ENCODE data around the gene PAF1.

Gene PAF1

GRCh38 chr19:39417463-39418181, 26.7 kb upstream of the PAF1 start:
- DNase-seq (ENCODE audit: low read depth, low spot score), result no peak

GRCh38 chr19:39416152-39417120, 25.5 kb upstream of the PAF1 start:
- no peak for DNase-seq (ENCODE audit: low read depth, low spot score)

- no peak for DNase-seq (ENCODE audit: low read depth, low spot score)
Observed at GRCh38 chr19:39415111-39416046, 24.5 kb upstream of the PAF1 start.

GRCh38 chr19:39413911-39414608, 23.2 kb upstream of the PAF1 start:
- DNase-seq (ENCODE audit: low read depth, low spot score), result no peak

GRCh38 chr19:39413272-39413910, 22.5 kb upstream of the PAF1 start:
- DNase-seq (ENCODE audit: low read depth, low spot score), result no peak

- no peak for DNase-seq (ENCODE audit: low read depth, low spot score)
Observed at GRCh38 chr19:39412867-39413271, 22.0 kb upstream of the PAF1 start.

GRCh38 chr19:39412100-39412866, 21.4 kb upstream of the PAF1 start, which contains the start of gene PLEKHG2:
TSS of gene PLEKHG2 (plus strand) at chr19:39412669. CDS start at chr19:39414087, 1,418 bp downstream.
- peak; percentile 100 for DNase-seq (ENCODE audit: low read depth, low spot score)

- DNase-seq (ENCODE audit: low read depth, low spot score), result no peak
Observed at GRCh38 chr19:39411832-39412099, 20.9 kb upstream of the PAF1 start.

- DNase-seq (ENCODE audit: low read depth, low spot score), result peak; percentile 29
Observed at GRCh38 chr19:39411081-39411831, 20.4 kb upstream of the PAF1 start.

- DNase-seq (ENCODE audit: low read depth, low spot score), result no peak
Observed at GRCh38 chr19:39410831-39411080, 19.9 kb upstream of the PAF1 start.

GRCh38 chr19:39410017-39410830, 19.3 kb upstream of the PAF1 start:
- peak; percentile 67 for DNase-seq (ENCODE audit: low read depth, low spot score)

GRCh38 chr19:39409208-39410016, 18.5 kb upstream of the PAF1 start:
- peak; percentile 87 for DNase-seq (ENCODE audit: low read depth, low spot score)

GRCh38 chr19:39408392-39409207, 17.7 kb upstream of the PAF1 start:
- no peak for DNase-seq (ENCODE audit: low read depth, low spot score)

- no peak for DNase-seq (ENCODE audit: low read depth, low spot score)
Observed at GRCh38 chr19:39407660-39408391, 16.9 kb upstream of the PAF1 start.

- no peak for DNase-seq (ENCODE audit: low read depth, low spot score)
Observed at GRCh38 chr19:39407410-39407659, 16.4 kb upstream of the PAF1 start.

- DNase-seq (ENCODE audit: low read depth, low spot score), result peak; percentile 70
Observed at GRCh38 chr19:39406656-39407409, 15.9 kb upstream of the PAF1 start, which contains the start of gene ZFP36. TSS of gene ZFP36 (plus strand) at chr19:39406847. CDS start at chr19:39406905, 58 bp downstream.
